Heart left ventricle (tissue), 16 donors: ENCODE results near the gene ZNF256. TPM values are rescaled to one million over a fixed set of nuclear protein-coding genes. Genes with fewer than 3 reads are reported as not detected.

Source experiments
- ATAC-seq, 4 donors: fragments of 200-7000 bp; cut with Tn5 transposase; one replicate each; pipeline ENCODE4 v1.9.1; 2020 to 2022; ENCODE audit warnings: moderate library complexity in 4 of 4, mild to moderate bottlenecking in 3 of 4, moderate number of reproducible peaks in 1 of 4
- DNase-seq, 5 donors: peaks; one replicate each; pipeline ENCODE4 v3.0.0-alpha.2; 2020
- H3K27ac ChIP-seq, 12 donors: fragments of 200-600 bp; sonication (generic) in 4 of 12; one replicate each; pipeline versions ENCODE4 v1.5.0 to v1.8.0; 2016 to 2022; ENCODE audit warnings: mild to moderate bottlenecking in 2 of 12
- H3K27me3 ChIP-seq, 9 donors: fragments of 200-600 bp; sonication (generic) in 2 of 9; one replicate each; pipeline versions ENCODE4 v1.5.1 to v1.8.0; 2016 to 2022; ENCODE audit warnings: mild to moderate bottlenecking in 3 of 9
- H3K36me3 ChIP-seq, 9 donors: fragments of 200-600 bp; sonication (generic) in 2 of 9; one replicate each; pipeline versions ENCODE4 v1.5.0 to v1.8.0; 2018 to 2022; ENCODE audit warnings: mild to moderate bottlenecking in 2 of 9
- H3K4me1 ChIP-seq, 12 donors: fragments of 200-600 bp; sonication (generic) in 4 of 12; one replicate each; pipeline versions ENCODE4 v1.5.0 to v1.8.0; 2016 to 2022; ENCODE audit warnings: mild to moderate bottlenecking in 3 of 12
- H3K4me3 ChIP-seq, 12 donors: fragments of 200-600 bp; sonication (generic) in 4 of 12; one replicate each; pipeline versions ENCODE4 v1.5.0 to v1.8.0; 2017 to 2022; ENCODE audit warnings: mild to moderate bottlenecking in 9 of 12, moderate library complexity in 4 of 12
- H3K9me3 ChIP-seq, 12 donors: fragments of 200-600 bp; sonication (generic) in 4 of 12; one replicate each; pipeline versions ENCODE4 v1.5.0 to v1.8.0; 2016 to 2022; ENCODE audit warnings: mild to moderate bottlenecking in 1 of 12
- POLR2A ChIP-seq, 2 donors: fragments of 450-650 bp; IDR thresholded peaks; one replicate each; pipeline ENCODE4 v1.6.1; 2017; ENCODE audit warnings: antibody characterized with exemption in 2 of 2, mild to moderate bottlenecking in 2 of 2, moderate library complexity in 2 of 2
- WGBS, 4 donors: extraction: QIAGEN DNeasy Blood & Tissue Kit in 2 of 4; methylation state at CpG; one replicate each; pipeline versions ENCODE4 v1.1.5 to v1.1.7; 2013 to 2018; 5-methylcytosine and 5-hydroxymethylcytosine counted together
- intact Hi-C, 10 donors: fragments of 100-400 bp; cut with DNase I; formaldehyde crosslinking; loops; one replicate each; pipeline versions ENCODE4 v1.11.1 to v1.14.2; 2022
- polyA plus RNA-seq, 2 donors: library from polyadenylated mRNA; stranded (reverse); fragments of 200-250 nt; gene quantifications; one replicate each; pipeline ENCODE4 v1.2.3, GENCODE V29; 2013
- total RNA-seq, 9 donors: library from RNA; depleted of rRNA in 2 of 9; stranded (reverse); fragments of >200 nt in 2 of 9; fragmentation: NEBNext Ultra II Directional in 3 of 9; extraction: Animal tissue kit (Norgen Biotek cat#: 25700) in 3 of 9; gene quantifications; one replicate each; pipeline versions ENCODE4 v1.1.0 to v1.2.4, GENCODE V29; 2016 to 2023
- TF ChIP-seq, protein P1 (sequence below), 12 donors: fragments of 200-600 bp; sonication (generic) in 4 of 12; IDR thresholded peaks; one replicate each; pipeline versions ENCODE4 v1.5.0 to v1.8.0; 2018 to 2022; ENCODE audit warnings: antibody characterized with exemption in 12 of 12, mild to moderate bottlenecking in 5 of 12
- donor health status: ischemic (EF 13 %, LVEDD 7.1; RV severe dilation, severe dysfunction).
- donor health status: healthy with polysubstance abuse.
- donor health status: DM: no; HTN: yes; CAD: no.
- donor health status: DM: no; HTN: no; CAD: no.
- donor health status: ischemic (EF 25% LVEDD 6.9; RV normal size, moderate dysfunction).
- donor health status: ischemic (EF 25% LVEDD 5.7; RV mildly dilated, moderate dysfunction).
- donor health status: healthy.
- donor health status: DM: yes; HTN: yes; CAD: no.
- donor health status: ischemic (EF 35%, LVEDD 5.7; RV mildly dilated, moderate dysfunction).
- donor health status: nonischemic (EF 11% LVEDD 7.7; RV severe dilation, severe dysfunction).
- donor health status: DM: yes; HTN: yes; CAD: no.
- donor health status: PGD.
- donor health status: ischemic (EF 29% LVEDD 5.4; RV normal size, mild dysfunction).
- donor health status: nonischemic (EF 23%, LVEDD 6.1; RV moderate dilation, normal function).

Gene ZNF256
- total and polyA plus RNA-seq, 11 donors = 5.1 to 13.4 (median 8.0) TPM

DNA sequence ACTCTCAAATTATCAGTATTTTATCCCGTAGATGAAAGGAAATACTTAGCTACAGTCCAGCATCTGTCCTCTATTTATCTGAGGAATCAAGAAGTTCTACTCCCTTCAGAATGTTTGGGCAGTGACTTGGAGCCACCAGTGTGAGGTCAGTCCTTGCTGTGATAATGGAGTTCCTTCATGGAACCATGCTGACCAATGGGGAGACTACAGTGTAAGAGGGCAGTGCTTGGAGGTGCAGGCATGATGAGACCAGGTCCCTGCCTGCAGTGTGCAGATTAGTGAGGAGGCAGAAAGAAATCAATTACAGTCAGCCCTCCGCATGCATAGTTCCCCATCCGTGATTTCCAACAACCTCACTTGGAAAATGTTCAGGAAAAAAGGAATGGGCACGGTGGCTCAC lies 26.9 kb upstream of the ZNF256 start, which contains the start of gene C19orf18:
Gene C19orf18 (minus strand): TSS at position 101 of the 400 bp plus-strand sequence. CDS start 102 bp downstream, outside the sequence.
- 83 to 96% (median 95%) methylated on average over 4 of the region's 4 CpGs for WGBS, 4 donors
- H3K27me3 ChIP-seq = no peaks in the 10 kb centered on the region
- H3K36me3 ChIP-seq = peaks cover 6 to 93% (median 17%) of the 10 kb centered on the region in 9 donors
- TF ChIP-seq POLR2A (IDR thresholded peaks at IDR 0.05) = no peak
- TF ChIP-seq, protein P1, sequence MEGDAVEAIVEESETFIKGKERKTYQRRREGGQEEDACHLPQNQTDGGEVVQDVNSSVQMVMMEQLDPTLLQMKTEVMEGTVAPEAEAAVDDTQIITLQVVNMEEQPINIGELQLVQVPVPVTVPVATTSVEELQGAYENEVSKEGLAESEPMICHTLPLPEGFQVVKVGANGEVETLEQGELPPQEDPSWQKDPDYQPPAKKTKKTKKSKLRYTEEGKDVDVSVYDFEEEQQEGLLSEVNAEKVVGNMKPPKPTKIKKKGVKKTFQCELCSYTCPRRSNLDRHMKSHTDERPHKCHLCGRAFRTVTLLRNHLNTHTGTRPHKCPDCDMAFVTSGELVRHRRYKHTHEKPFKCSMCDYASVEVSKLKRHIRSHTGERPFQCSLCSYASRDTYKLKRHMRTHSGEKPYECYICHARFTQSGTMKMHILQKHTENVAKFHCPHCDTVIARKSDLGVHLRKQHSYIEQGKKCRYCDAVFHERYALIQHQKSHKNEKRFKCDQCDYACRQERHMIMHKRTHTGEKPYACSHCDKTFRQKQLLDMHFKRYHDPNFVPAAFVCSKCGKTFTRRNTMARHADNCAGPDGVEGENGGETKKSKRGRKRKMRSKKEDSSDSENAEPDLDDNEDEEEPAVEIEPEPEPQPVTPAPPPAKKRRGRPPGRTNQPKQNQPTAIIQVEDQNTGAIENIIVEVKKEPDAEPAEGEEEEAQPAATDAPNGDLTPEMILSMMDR (IDR thresholded peaks at IDR 0.05) = no peak
- H3K27ac ChIP-seq = no peak within 1 kb of the TSS
- intact Hi-C loops = loop anchor here in 1 of 10 donors (10.0 kb wide), 1 partner anchor 150 kb away; no protein-coding TSS in a partner anchor
- no peaks in the 10 kb centered on the region for H3K4me1 ChIP-seq
- H3K4me3 ChIP-seq = no peak within 1 kb of the TSS
- no peak for ATAC-seq
- H3K9me3 ChIP-seq = peaks cover 13 to 100% (median 98%) of the 10 kb centered on the region in 12 donors
- DNase-seq = no peak

DNA sequence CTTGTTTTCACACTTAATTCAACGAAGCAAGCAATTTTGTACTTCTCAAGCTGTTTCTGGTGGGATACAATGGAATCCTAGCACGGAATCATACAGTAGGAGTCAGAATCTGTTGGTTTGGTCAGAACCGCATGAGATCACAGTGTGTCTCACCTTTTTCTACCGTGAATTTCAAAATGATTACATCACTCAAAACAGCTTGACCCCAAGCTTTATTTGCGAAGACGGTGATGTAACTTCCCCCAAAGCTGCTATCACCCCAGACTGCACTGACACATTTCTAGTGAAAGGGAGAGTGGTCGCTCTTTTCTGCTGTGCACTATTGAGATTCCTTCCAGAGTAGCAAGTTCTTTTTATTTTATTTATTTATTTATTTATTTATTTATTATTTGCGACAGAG lies 17.3 kb upstream of the ZNF256 start:
- Histone ChIP-seq H3K4me3 (no peak overlapping the region), H3K27ac (no peak overlapping the region), H3K9me3 (peaks cover 0 to 100% (median 55%) of the 10 kb centered on the region in 12 donors), H3K36me3 (peaks cover 0 to 75% (median 4%) of the 10 kb centered on the region in 9 donors), H3K4me1 (no peaks in the 10 kb centered on the region), H3K27me3 (no peaks in the 10 kb centered on the region)
- ATAC-seq (no peak), DNase-seq (no peak)
- 82 to 96% (median 85%) methylated on average over 8 of the region's 8 CpGs for WGBS, 4 donors
- intact Hi-C loops = loop anchor here in 1 of 10 donors (10.0 kb wide), 1 partner anchor 1380 kb away; no protein-coding TSS in a partner anchor
- TF ChIP-seq POLR2A (IDR thresholded peaks at IDR 0.05) = no peak
- TF ChIP-seq, protein P1 (IDR thresholded peaks at IDR 0.05) = no peak

DNA sequence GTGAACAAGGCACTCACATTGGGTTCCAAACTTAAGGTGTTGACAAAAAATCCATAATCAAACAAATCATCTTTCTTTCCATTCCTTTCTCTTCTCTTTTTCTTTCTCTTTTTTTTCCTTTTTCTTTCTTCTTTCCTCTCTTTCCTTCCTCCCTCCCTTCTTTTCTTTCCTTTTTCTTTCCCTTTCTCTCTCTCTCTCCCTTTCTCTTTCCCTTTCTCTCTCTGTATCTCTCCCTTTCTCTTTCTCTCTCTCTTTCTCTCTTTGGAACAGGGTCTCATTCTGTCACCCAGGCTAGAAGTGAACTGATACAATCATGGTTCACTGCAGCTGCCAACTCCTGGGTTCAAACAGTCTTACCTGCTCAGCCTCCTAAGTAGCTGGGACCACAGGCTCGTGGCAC lies 14.3 kb upstream of the ZNF256 start:
- ATAC-seq (no peak), DNase-seq (no peak)
- intact Hi-C loops = loop anchor here in 1 of 10 donors (10.0 kb wide), 1 partner anchor 1377 kb away; no protein-coding TSS in a partner anchor
- no peak for TF ChIP-seq POLR2A (IDR thresholded peaks at IDR 0.05)
- TF ChIP-seq, protein P1 (IDR thresholded peaks at IDR 0.05) = no peak
- peaks cover 0 to 60% (median 0%) of the 10 kb centered on the region in 9 donors for H3K36me3 ChIP-seq
- H3K27ac ChIP-seq = no peak overlapping the region
- WGBS, 4 donors = 85 to 92% (median 86%) methylated on average over 1 of the region's 1 CpG
- no peaks in the 10 kb centered on the region for H3K4me1 ChIP-seq
- peaks cover 0 to 97% (median 35%) of the 10 kb centered on the region in 12 donors for H3K9me3 ChIP-seq
- H3K4me3 ChIP-seq = no peak overlapping the region
- no peaks in the 10 kb centered on the region for H3K27me3 ChIP-seq

DNA sequence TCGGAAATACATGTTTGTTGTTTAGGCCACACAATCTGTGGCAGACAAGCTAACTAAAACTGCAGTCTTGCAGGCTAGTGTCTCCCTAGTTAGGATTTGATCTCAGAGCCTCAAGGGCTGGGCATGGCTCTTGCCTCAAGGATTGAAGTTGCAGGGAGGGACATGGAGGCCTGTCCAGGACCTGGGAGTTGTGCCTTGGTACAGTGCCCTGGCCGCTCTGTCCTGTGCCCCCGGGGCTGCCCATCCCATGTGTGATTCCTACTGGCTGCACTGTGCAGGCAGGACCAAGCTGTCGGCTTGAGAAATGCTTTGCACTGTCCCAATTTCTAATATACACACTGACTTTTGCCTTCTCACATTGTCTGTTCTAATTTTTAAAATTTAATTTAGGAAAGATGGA lies 7.5 kb upstream of the ZNF256 start:
- Histone ChIP-seq H3K36me3 (peaks cover 0 to 16% (median 0%) of the 10 kb centered on the region in 9 donors), H3K4me1 (no peaks in the 10 kb centered on the region), H3K4me3 (no peak overlapping the region), H3K9me3 (peaks cover 0 to 41% (median 2%) of the 10 kb centered on the region in 12 donors), H3K27me3 (no peaks in the 10 kb centered on the region), H3K27ac (no peak overlapping the region)
- intact Hi-C loops = no loop called here
- ATAC-seq (no peak), DNase-seq (no peak)
- TF ChIP-seq, protein P1 (IDR thresholded peaks at IDR 0.05) = no peak
- no peak for TF ChIP-seq POLR2A (IDR thresholded peaks at IDR 0.05)
- WGBS, 4 donors = 84 to 95% (median 89%) methylated on average over 4 of the region's 4 CpGs
